Common myeloid progenitor, CD34-positive (primary cell): ENCODE results near the gene PEAK1.

ENCODE experiments used
- CTCF ChIA-PET: fragments of 350-600 bp; sonication (Branson Sonifier 250); formaldehyde crosslinking; loops from one replicate; lab custom pipeline; 2021; ENCODE audit warnings: antibody characterized with exemption; lab: Charles Lee
- POLR2A ChIA-PET: fragments of 350-600 bp; sonication (Branson Sonifier 250); formaldehyde crosslinking; loops from one replicate; lab custom pipeline; 2021; ENCODE audit warnings: antibody characterized with exemption; lab: Charles Lee
- DNase-seq, 3 donors: peaks; one replicate each; pipeline versions ENCODE4 v3.0.0 to v3.0.0-alpha.2; 2013
- H3K27ac ChIP-seq, 2 experiments: 1 replicate in 1 of 2; 2 replicates in 1 of 2; pipeline ENCODE4 v1.7.0; 2013; ENCODE audit warnings: inconsistent platforms in 2 of 2, low read length in 2 of 2, mild to moderate bottlenecking in 2 of 2, low read depth in 1 of 2, moderate library complexity in 1 of 2; ENCODE audit not compliant: severe bottlenecking in 2 of 2, insufficient read depth in 1 of 2, poor library complexity in 1 of 2
- H3K27me3 ChIP-seq, 5 experiments: replicated peaks in 2 of 5; 1 replicate in 3 of 5; 2 replicates in 2 of 5; pipeline versions ENCODE4 v1.6.1 to v1.7.0; 2013; ENCODE audit warnings: low read length in 4 of 5, mild to moderate bottlenecking in 2 of 5, moderate library complexity in 2 of 5, inconsistent platforms in 1 of 5; ENCODE audit not compliant: insufficient read depth in 5 of 5, control insufficient read depth in 4 of 5
- H3K36me3 ChIP-seq, 4 experiments: 1 replicate in 2 of 4; 2 replicates in 2 of 4; pipeline versions ENCODE4 v1.6.1 to v1.7.0; 2013; ENCODE audit warnings: low read length in 3 of 4, control low read depth in 1 of 4, mild to moderate bottlenecking in 1 of 4; ENCODE audit not compliant: control insufficient read depth in 4 of 4, insufficient read depth in 4 of 4
- H3K4me1 ChIP-seq, 4 experiments: 1 replicate in 3 of 4; 2 replicates in 1 of 4; pipeline versions ENCODE4 v1.6.1 to v1.7.1; 2013; ENCODE audit warnings: low read length in 3 of 4, mild to moderate bottlenecking in 3 of 4, control low read depth in 1 of 4, inconsistent platforms in 1 of 4, moderate library complexity in 1 of 4; ENCODE audit not compliant: control insufficient read depth in 4 of 4, insufficient read depth in 4 of 4; ENCODE audit errors: control extremely low read depth in 1 of 4
- H3K4me3 ChIP-seq, 7 experiments: 1 replicate in 4 of 7; 2 replicates in 3 of 7; pipeline versions ENCODE4 v1.5.1 to v1.7.0; 2013; ENCODE audit warnings: mild to moderate bottlenecking in 7 of 7, low read length in 6 of 7, moderate library complexity in 6 of 7, inconsistent platforms in 2 of 7, low read depth in 2 of 7, control low read depth in 1 of 7; ENCODE audit not compliant: insufficient read depth in 4 of 7, control insufficient read depth in 1 of 7; ENCODE audit errors: extremely low read depth in 1 of 7
- H3K9me3 ChIP-seq, 5 experiments: 1 replicate in 4 of 5; 2 replicates in 1 of 5; pipeline versions ENCODE4 v1.6.1 to v1.7.1; 2013; ENCODE audit warnings: low read length in 4 of 5, mild to moderate bottlenecking in 2 of 5, inconsistent platforms in 1 of 5, low read depth in 1 of 5, moderate library complexity in 1 of 5; ENCODE audit not compliant: control insufficient read depth in 4 of 5, insufficient read depth in 2 of 5; ENCODE audit errors: control extremely low read depth in 1 of 5
- WGBS: methylation state at CpG from one replicate; pipeline ENCODE4 v1.1.5; 2013; ENCODE audit not compliant: insufficient coverage; 5-methylcytosine and 5-hydroxymethylcytosine counted together

Gene PEAK1

GRCh38 chr15:77392762-77393470 is 27.0 kb downstream of the PEAK1 start:
- Histone ChIP-seq H3K36me3 (peaks cover 0 to 2% (median 0%) of the 10 kb centered on the region in 4 experiments), H3K4me3 (no peak overlapping the region), H3K27ac (no peak overlapping the region), H3K9me3 (peaks cover 0 to 27% (median 5%) of the 10 kb centered on the region in 5 experiments), H3K27me3 (no peaks in the 10 kb centered on the region), H3K4me1 (no peaks in the 10 kb centered on the region)
- no peak for DNase-seq
- POLR2A ChIA-PET, result no interaction called here
- WGBS, result 100% methylated on average over 4 of the region's 7 CpGs
- CTCF ChIA-PET, result no interaction called here

- Histone ChIP-seq H3K4me3 (no peak overlapping the region), H3K9me3 (peaks cover 0 to 22% (median 5%) of the 10 kb centered on the region in 5 experiments), H3K36me3 (no peaks in the 10 kb centered on the region), H3K4me1 (no peaks in the 10 kb centered on the region), H3K27me3 (no peaks in the 10 kb centered on the region), H3K27ac (no peak overlapping the region)
- no CpG with 5 or more reads among the region's 3 CpGs for WGBS
- ChIA-PET CTCF (interaction anchor here (0.6 kb wide), 1 partner anchor 1519 kb away, joined by 3 read pairs; no protein-coding TSS in a partner anchor), POLR2A (no interaction called here)
- no peak for DNase-seq
Observed at GRCh38 chr15:77391372-77391951, 28.4 kb downstream of the PEAK1 start.

- ChIA-PET POLR2A (no interaction called here), CTCF (no interaction called here)
- no peak overlapping the region for H3K27ac ChIP-seq
- no peaks in the 10 kb centered on the region for H3K27me3 ChIP-seq
- no peaks in the 10 kb centered on the region for H3K36me3 ChIP-seq
- H3K4me1 ChIP-seq, result peaks cover 0 to 3% (median 0%) of the 10 kb centered on the region in 4 experiments
- no peaks in the 10 kb centered on the region for H3K9me3 ChIP-seq
- peak in 1 of 3 donors; percentile 13 for DNase-seq
- H3K4me3 ChIP-seq, result no peak overlapping the region
- WGBS, result 100% methylated on average over 1 of the region's 2 CpGs
Observed at GRCh38 chr15:77387365-77388105, 32.4 kb downstream of the PEAK1 start.

GRCh38 chr15:77386626-77387025 is 33.3 kb downstream of the PEAK1 start:
- Histone ChIP-seq H3K27me3 (no peaks in the 10 kb centered on the region), H3K36me3 (no peaks in the 10 kb centered on the region), H3K27ac (no peak overlapping the region), H3K9me3 (no peaks in the 10 kb centered on the region), H3K4me3 (no peak overlapping the region), H3K4me1 (peaks cover 0 to 3% (median 0%) of the 10 kb centered on the region in 4 experiments)
- no peak for DNase-seq
- CTCF ChIA-PET, result interaction anchor here (1.3 kb wide), 1 partner anchor 203 kb away, joined by 3 read pairs; no protein-coding TSS in a partner anchor
- 100% methylated on average over 2 of the region's 2 CpGs for WGBS
- POLR2A ChIA-PET, result interaction anchor here (0.6 kb wide), 2 partner anchors 20 to 253 kb away, joined by 3 read pairs; no protein-coding TSS in a partner anchor

- no peak overlapping the region for H3K27ac ChIP-seq
- peak in 2 of 3 donors; percentile 22 to 24 for DNase-seq
- ChIA-PET CTCF (no interaction called here), POLR2A (no interaction called here)
- H3K27me3 ChIP-seq, result no peaks in the 10 kb centered on the region
- peaks cover 0 to 3% (median 0%) of the 10 kb centered on the region in 4 experiments for H3K4me1 ChIP-seq
- no peaks in the 10 kb centered on the region for H3K36me3 ChIP-seq
- no peak overlapping the region for H3K4me3 ChIP-seq
- no peaks in the 10 kb centered on the region for H3K9me3 ChIP-seq
Observed at GRCh38 chr15:77384589-77385359, 35.1 kb downstream of the PEAK1 start.

GRCh38 chr15:77384086-77384485 is 35.8 kb downstream of the PEAK1 start:
- no peak for DNase-seq
- Histone ChIP-seq H3K27ac (no peak overlapping the region), H3K27me3 (no peaks in the 10 kb centered on the region), H3K4me3 (no peak overlapping the region), H3K36me3 (no peaks in the 10 kb centered on the region), H3K4me1 (peaks cover 0 to 3% (median 0%) of the 10 kb centered on the region in 4 experiments), H3K9me3 (no peaks in the 10 kb centered on the region)
- ChIA-PET POLR2A (no interaction called here), CTCF (no interaction called here)
